NCI-H146 treated with DMSO at 0.1 percent for 48 hours (cell line): ENCODE results near the gene ZNF460.

Experiments
- DNase-seq: peaks from one replicate; lab custom pipeline; 2025; ENCODE audit not compliant: unreplicated experiment; lab: John Stamatoyannopoulos, UW

The ZNF460 gene

GRCh38 chr19:57279418-57280164 lies 694 bp upstream of the ZNF460 start:
- DNase-seq, result peak; percentile 93

GRCh38 chr19:57280962-57281400 lies 696 bp downstream of the ZNF460 start:
- no peak for DNase-seq

- DNase-seq, result no peak
These were observed 1.8 kb downstream of the ZNF460 start for GRCh38 chr19:57282011-57282643.

GRCh38 chr19:57288373-57288772 lies 8.1 kb downstream of the ZNF460 start:
- no peak for DNase-seq

- no peak for DNase-seq
These were observed 10.7 kb downstream of the ZNF460 start for GRCh38 chr19:57290970-57291369.

- no peak for DNase-seq
These were observed 12.3 kb downstream of the ZNF460 start for GRCh38 chr19:57292547-57292946.

- no peak for DNase-seq
These were observed 13.4 kb downstream of the ZNF460 start for GRCh38 chr19:57293719-57294118.

- DNase-seq, result no peak
These were observed 21.8 kb downstream of the ZNF460 start for GRCh38 chr19:57302020-57302465.

GRCh38 chr19:57302727-57303401 lies 22.6 kb downstream of the ZNF460 start:
- DNase-seq, result no peak

GRCh38 chr19:57305056-57305455 lies 24.8 kb downstream of the ZNF460 start:
- no peak for DNase-seq

- no peak for DNase-seq
These were observed 28.2 kb downstream of the ZNF460 start for GRCh38 chr19:57308514-57308913.

- DNase-seq, result no peak
These were observed 30.5 kb downstream of the ZNF460 start for GRCh38 chr19:57310792-57311191.

GRCh38 chr19:57314146-57314545 lies 33.9 kb downstream of the ZNF460 start:
- DNase-seq, result no peak

GRCh38 chr19:57317503-57317902 lies 37.2 kb downstream of the ZNF460 start:
- DNase-seq, result no peak

GRCh38 chr19:57319869-57320179 lies 39.5 kb downstream of the ZNF460 start:
- no peak for DNase-seq

- peak; percentile 94 for DNase-seq
These were observed 40.1 kb downstream of the ZNF460 start, which contains the start of gene ZNF543 for GRCh38 chr19:57320180-57321084. Gene ZNF543 (plus strand): TSS chr19:57320472. CDS start chr19:57320854, 382 bp downstream.

GRCh38 chr19:57321116-57321515 lies 40.8 kb downstream of the ZNF460 start:
- DNase-seq, result no peak

GRCh38 chr19:57321751-57322150 lies 41.5 kb downstream of the ZNF460 start:
- no peak for DNase-seq

GRCh38 chr19:57324992-57325391 lies 44.7 kb downstream of the ZNF460 start:
- DNase-seq, result no peak

- no peak for DNase-seq
These were observed 47.7 kb downstream of the ZNF460 start for GRCh38 chr19:57327993-57328392.

- DNase-seq, result no peak
These were observed 53.9 kb downstream of the ZNF460 start for GRCh38 chr19:57334191-57334590.
